PC-9 (cell line): ENCODE results near the gene MRPS33. TPM values are rescaled to one million over a fixed set of nuclear protein-coding genes. Genes with fewer than 3 reads are reported as not detected.
"Not testable (repeated sequence)": the region's sequence is repeated elsewhere in the genome, so short reads cannot be mapped to it uniquely, and the experiment has no call there.

Source experiments
- BruUV-seq: library from RNA; stranded (reverse); fragments of 400-500 nt; replicated peaks from 2 replicates; lab custom pipeline; 2021; lab: Mats Ljungman, UMichigan
- CTCF ChIA-PET: fragments of 300-600 bp; sonication (Branson Sonifier 250); formaldehyde crosslinking; loops from one replicate; lab custom pipeline; 2022; ENCODE audit warnings: antibody characterized with exemption; lab: Charles Lee
- POLR2A ChIA-PET: fragments of 300-600 bp; sonication (Branson Sonifier 250); formaldehyde crosslinking; loops from one replicate; lab custom pipeline; 2022; ENCODE audit warnings: antibody characterized with exemption; ENCODE audit not compliant: unreplicated experiment; lab: Charles Lee
- DNase-seq, 2 experiments: peaks; one replicate each; pipeline versions ENCODE4 v3.0.0 to v3.0.0-alpha.2; 2015 to 2022; ENCODE audit warnings: mixed read lengths in 1 of 2
- H2AFZ ChIP-seq: fragments of 200-600 bp; sonication (generic); 2 replicates; pipeline ENCODE4 v1.8.1; 2017; ENCODE audit warnings: antibody characterized with exemption
- H3F3A ChIP-seq: fragments of 200-600 bp; sonication (generic); 2 replicates; pipeline ENCODE4 v1.8.1; 2017; ENCODE audit warnings: antibody characterized with exemption, mild to moderate bottlenecking, low read depth; ENCODE audit not compliant: insufficient read depth
- H3K27ac ChIP-seq: fragments of 200-600 bp; sonication (generic); 2 replicates; pipeline ENCODE4 v1.6.1; 2016; ENCODE audit warnings: mixed run types
- H3K27me3 ChIP-seq: fragments of 200-600 bp; sonication (generic); 2 replicates; pipeline ENCODE4 v1.6.1; 2016; ENCODE audit warnings: low read depth, mixed run types; ENCODE audit not compliant: insufficient read depth
- H3K36me3 ChIP-seq: fragments of 200-600 bp; sonication (generic); 2 replicates; pipeline ENCODE4 v1.6.1; 2016; ENCODE audit warnings: low read depth, mixed run types
- H3K4me1 ChIP-seq: fragments of 200-600 bp; sonication (generic); replicated peaks from 2 replicates; pipeline ENCODE4 v1.6.1; 2016; ENCODE audit warnings: mixed run types; ENCODE audit not compliant: insufficient read depth
- H3K4me2 ChIP-seq: fragments of 200-600 bp; sonication (generic); 2 replicates; pipeline ENCODE4 v1.6.1; 2017; ENCODE audit warnings: mixed run types
- H3K4me3 ChIP-seq: fragments of 200-600 bp; sonication (generic); 2 replicates; pipeline ENCODE4 v1.6.1; 2016; ENCODE audit warnings: mixed run types
- H3K79me2 ChIP-seq: fragments of 200-600 bp; sonication (generic); 2 replicates; pipeline ENCODE4 v1.6.1; 2017; ENCODE audit warnings: low read depth, mixed run types
- H3K9me2 ChIP-seq: fragments of 200-600 bp; sonication (generic); 2 replicates; pipeline ENCODE4 v1.8.1; 2017; ENCODE audit warnings: mild to moderate bottlenecking; ENCODE audit not compliant: insufficient read depth
- H3K9me3 ChIP-seq: fragments of 200-600 bp; sonication (generic); 2 replicates; pipeline ENCODE4 v1.8.1; 2016; ENCODE audit warnings: low read depth; ENCODE audit not compliant: insufficient read depth
- H4K20me1 ChIP-seq: fragments of 200-600 bp; sonication (generic); 2 replicates; pipeline ENCODE4 v1.8.1; 2017; ENCODE audit not compliant: insufficient read depth
- EZH2 ChIP-seq: fragments of 200-600 bp; sonication (generic); IDR thresholded peaks from 2 replicates; pipeline ENCODE4 v1.8.0; 2017; ENCODE audit warnings: antibody characterized with exemption, low read depth
- intact Hi-C: fragments of 100-400 bp; cut with micrococcal nuclease; formaldehyde crosslinking; loops from one replicate; pipeline ENCODE4 v1.10.0; 2022; ENCODE audit not compliant: unreplicated experiment
- total RNA-seq: library from RNA; stranded (reverse); gene quantifications from 2 replicates; pipeline ENCODE4 v1.2.3, GENCODE V29; 2021
- TF ChIP-seq, protein P1 (sequence below): fragments of 200-600 bp; sonication (generic); conservative IDR thresholded peaks from 2 replicates; pipeline ENCODE4 v1.6.1; 2017; ENCODE audit warnings: mixed run types, antibody characterized with exemption, mild to moderate bottlenecking, moderate library complexity

The MRPS33 gene
- total RNA-seq, 1 experiment from 2014 or later = 84.4 TPM

DNA sequence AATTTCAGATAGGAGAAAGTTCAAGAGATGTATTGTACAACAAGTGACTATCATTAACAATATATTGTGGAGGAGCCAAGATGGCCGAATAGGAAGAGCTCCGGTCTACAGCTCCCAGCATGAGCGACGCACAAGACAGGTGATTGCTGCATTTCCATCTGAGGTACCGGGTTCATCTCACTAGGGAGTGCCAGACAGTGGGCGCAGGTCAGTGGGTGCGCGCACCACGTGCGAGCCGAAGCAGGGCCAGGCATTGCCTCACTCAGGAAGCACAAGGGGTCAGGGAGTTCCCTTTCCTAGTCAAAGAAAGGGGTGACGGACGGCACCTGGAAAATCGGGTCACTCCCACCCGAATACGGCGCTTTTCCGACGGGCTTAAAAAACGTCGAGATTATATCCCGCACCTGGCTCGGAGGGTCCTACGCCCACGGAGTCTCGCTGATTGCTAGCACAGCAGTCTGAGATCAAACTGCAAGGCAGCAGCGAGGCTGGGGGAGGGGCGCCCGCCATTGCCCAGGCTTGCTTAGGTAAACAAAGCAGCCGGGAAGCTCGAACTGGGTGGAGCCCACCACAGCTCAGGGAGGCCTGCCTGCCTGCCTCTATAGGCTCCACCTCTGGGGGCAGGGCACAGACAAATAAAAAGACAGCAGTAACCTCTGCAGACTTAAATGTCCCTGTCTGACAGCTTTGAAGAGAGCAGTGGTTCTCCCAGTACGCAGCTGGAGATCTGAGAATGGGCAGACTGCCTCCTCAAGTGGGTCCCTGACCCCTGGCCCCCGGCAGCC lies 18.0 kb upstream of the MRPS33 start:
- POLR2A ChIA-PET = not testable (repeated sequence)

DNA sequence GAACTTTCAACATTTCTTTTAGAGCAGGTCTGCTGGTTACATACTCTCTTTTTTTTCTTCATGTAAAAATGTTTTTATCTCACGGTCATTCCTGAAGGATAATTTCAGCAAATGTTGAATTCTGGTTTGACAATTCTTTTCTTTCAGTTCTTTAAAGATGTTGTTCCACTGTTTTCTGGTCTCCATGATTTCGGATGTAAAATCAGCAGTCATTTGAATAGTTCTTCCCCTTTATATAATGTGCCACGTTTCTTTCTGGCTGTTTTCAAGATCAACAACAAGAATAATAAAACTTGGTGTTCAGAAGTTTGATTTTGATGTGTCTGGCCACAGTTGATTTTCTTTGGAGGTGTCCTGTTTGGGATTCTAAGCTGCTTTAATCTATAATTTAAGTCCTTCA lies 14.0 kb upstream of the MRPS33 start:
- Histone ChIP-seq H3K27ac (no peak overlapping the region), H2AFZ (no peak overlapping the region), H3F3A (no peaks in the 10 kb centered on the region), H3K9me3 (peaks cover 15% of the 10 kb centered on the region; the same call in 1 of the 2 replicates), H3K4me2 (no peak overlapping the region), H4K20me1 (no peaks in the 10 kb centered on the region), H3K27me3 (peaks cover 13% of the 10 kb centered on the region; the same call in 1 of the 2 replicates), H3K4me3 (no peak overlapping the region), H3K36me3 (no peaks in the 10 kb centered on the region), H3K79me2 (no peaks in the 10 kb centered on the region), H3K9me2 (no peaks in the 10 kb centered on the region), H3K4me1 (no peaks in the 10 kb centered on the region)
- ChIA-PET POLR2A (no interaction called here), CTCF (no interaction called here)
- intact Hi-C loops = no loop called here
- no peak for DNase-seq
- BruUV-seq = no TSS peak
- TF ChIP-seq, protein P1, sequence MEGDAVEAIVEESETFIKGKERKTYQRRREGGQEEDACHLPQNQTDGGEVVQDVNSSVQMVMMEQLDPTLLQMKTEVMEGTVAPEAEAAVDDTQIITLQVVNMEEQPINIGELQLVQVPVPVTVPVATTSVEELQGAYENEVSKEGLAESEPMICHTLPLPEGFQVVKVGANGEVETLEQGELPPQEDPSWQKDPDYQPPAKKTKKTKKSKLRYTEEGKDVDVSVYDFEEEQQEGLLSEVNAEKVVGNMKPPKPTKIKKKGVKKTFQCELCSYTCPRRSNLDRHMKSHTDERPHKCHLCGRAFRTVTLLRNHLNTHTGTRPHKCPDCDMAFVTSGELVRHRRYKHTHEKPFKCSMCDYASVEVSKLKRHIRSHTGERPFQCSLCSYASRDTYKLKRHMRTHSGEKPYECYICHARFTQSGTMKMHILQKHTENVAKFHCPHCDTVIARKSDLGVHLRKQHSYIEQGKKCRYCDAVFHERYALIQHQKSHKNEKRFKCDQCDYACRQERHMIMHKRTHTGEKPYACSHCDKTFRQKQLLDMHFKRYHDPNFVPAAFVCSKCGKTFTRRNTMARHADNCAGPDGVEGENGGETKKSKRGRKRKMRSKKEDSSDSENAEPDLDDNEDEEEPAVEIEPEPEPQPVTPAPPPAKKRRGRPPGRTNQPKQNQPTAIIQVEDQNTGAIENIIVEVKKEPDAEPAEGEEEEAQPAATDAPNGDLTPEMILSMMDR = no peak
- no peak for TF ChIP-seq EZH2

More for the DNA sequence above, 18.0 kb upstream of the MRPS33 start:
- H4K20me1 ChIP-seq, H3K79me2 ChIP-seq, H3F3A ChIP-seq, H3K9me3 ChIP-seq, BruUV-seq, intact Hi-C loops, H3K9me2 ChIP-seq, H3K4me1 ChIP-seq, CTCF ChIA-PET, DNase-seq, H2AFZ ChIP-seq, H3K36me3 ChIP-seq, H3K27ac ChIP-seq: not testable (repeated sequence)
- H3K27me3 ChIP-seq = peaks cover 13% of the 10 kb centered on the region; the same call in 1 of the 2 replicates
- H3K4me2 ChIP-seq = peak overlapping the region; percentile 16; the same call in 1 of the 2 replicates
- H3K4me3 ChIP-seq = peak overlapping the region; percentile 21; the same call in 1 of the 2 replicates

DNA sequence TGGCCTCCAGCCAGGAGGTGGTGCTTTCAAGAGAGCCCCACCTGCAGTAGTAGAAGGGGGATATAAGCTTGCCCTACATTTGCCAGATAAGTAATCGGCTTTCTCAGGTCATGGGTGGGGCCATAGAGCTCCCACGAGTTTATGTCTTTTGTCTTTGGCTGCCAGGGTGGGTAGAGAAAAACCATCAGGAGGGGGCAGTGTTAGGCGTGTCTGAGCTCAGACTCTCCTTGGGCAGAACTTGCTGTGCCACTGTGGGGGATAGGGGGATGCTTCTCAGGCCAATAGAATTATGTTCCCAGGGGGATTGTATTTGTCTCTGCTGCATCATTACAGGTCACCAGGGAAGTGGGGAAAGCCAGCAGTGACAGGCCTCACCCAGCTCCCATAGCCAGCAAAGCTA lies 12.3 kb upstream of the MRPS33 start:
- ChIA-PET CTCF (interaction anchor here (0.6 kb wide), 1 partner anchor 402 kb away, joined by 3 read pairs; no protein-coding TSS in a partner anchor), POLR2A (no interaction called here)
- Histone ChIP-seq H3K27me3 (peaks cover 15% of the 10 kb centered on the region; the same call in 1 of the 2 replicates), H3K79me2 (no peaks in the 10 kb centered on the region), H3K4me3 (no peak overlapping the region), H3K9me2 (no peaks in the 10 kb centered on the region), H4K20me1 (no peaks in the 10 kb centered on the region), H3K4me2 (no peak overlapping the region), H3F3A (no peaks in the 10 kb centered on the region), H3K4me1 (no peaks in the 10 kb centered on the region), H2AFZ (no peak overlapping the region), H3K36me3 (no peaks in the 10 kb centered on the region), H3K27ac (no peak overlapping the region), H3K9me3 (peaks cover 15% of the 10 kb centered on the region; the same call in 1 of the 2 replicates)
- no TSS peak for BruUV-seq
- DNase-seq = no peak
- intact Hi-C loops = no loop called here
- TF ChIP-seq, protein P1 = no peak
- TF ChIP-seq EZH2 = no peak
